CD4-positive, alpha-beta memory T cell (primary cell): ENCODE results near the gene IBSP. TPM values are rescaled to one million over a fixed set of nuclear protein-coding genes. Genes with fewer than 3 reads are reported as not detected.

Experiments used
- CTCF ChIA-PET: fragments of 350-600 bp; sonication (Branson Sonifier 250); formaldehyde crosslinking; loops from one replicate; lab custom pipeline; 2021; ENCODE audit warnings: inconsistent platforms; ENCODE audit not compliant: partially characterized antibody; lab: Charles Lee
- POLR2A ChIA-PET: fragments of 350-600 bp; sonication (Branson Sonifier 250); formaldehyde crosslinking; loops from one replicate; lab custom pipeline; 2021; ENCODE audit not compliant: partially characterized antibody; lab: Charles Lee
- DNase-seq, 5 donors: peaks; one replicate each; pipeline versions ENCODE4 v3.0.0 to v3.0.0-alpha.2; 2020 to 2022; ENCODE audit warnings: mixed read lengths in 1 of 5
- H3K27ac ChIP-seq: one replicate; pipeline ENCODE4 v1.7.0; 2013; ENCODE audit warnings: low read depth, low read length
- H3K27me3 ChIP-seq: 2 replicates; pipeline ENCODE4 v1.7.0; 2013; ENCODE audit warnings: mild to moderate bottlenecking, low read length, moderate library complexity; ENCODE audit not compliant: insufficient read depth
- H3K36me3 ChIP-seq: 2 replicates; pipeline ENCODE4 v1.7.0; 2013; ENCODE audit warnings: mild to moderate bottlenecking, low read length, moderate library complexity; ENCODE audit not compliant: insufficient read depth
- H3K4me1 ChIP-seq: 2 replicates; pipeline ENCODE4 v1.7.0; 2013; ENCODE audit warnings: mild to moderate bottlenecking, low read length, moderate library complexity; ENCODE audit not compliant: insufficient read depth
- H3K4me3 ChIP-seq, 2 donors: one replicate each; pipeline ENCODE4 v1.7.0; 2013; ENCODE audit warnings: low read length in 2 of 2, mild to moderate bottlenecking in 1 of 2
- H3K9me3 ChIP-seq, 2 donors: one replicate each; pipeline ENCODE4 v1.7.0; 2013; ENCODE audit warnings: low read length in 2 of 2, control low read depth in 1 of 2; ENCODE audit not compliant: control insufficient read depth in 1 of 2
- H3K27ac Mint-ChIP-seq, 7 donors: one replicate each; pipeline ENCODE4 v1.8.0; 2020 to 2021; ENCODE audit warnings: mixed read lengths in 7 of 7, mild to moderate bottlenecking in 6 of 7, inconsistent platforms in 3 of 7, moderate library complexity in 3 of 7
- H3K27me3 Mint-ChIP-seq, 2 donors: one replicate each; pipeline ENCODE4 v1.8.0; 2020 to 2021; ENCODE audit warnings: mixed read lengths in 2 of 2
- H3K36me3 Mint-ChIP-seq, 2 donors: one replicate each; pipeline ENCODE4 v1.8.0; 2020 to 2021; ENCODE audit warnings: mixed read lengths in 2 of 2, inconsistent platforms in 1 of 2, mild to moderate bottlenecking in 1 of 2
- H3K4me1 Mint-ChIP-seq, 4 donors: one replicate each; pipeline ENCODE4 v1.8.0; 2020 to 2021; ENCODE audit warnings: mixed read lengths in 4 of 4, mild to moderate bottlenecking in 1 of 4
- H3K4me3 Mint-ChIP-seq, 8 donors: one replicate each; pipeline ENCODE4 v1.8.0; 2020 to 2021; ENCODE audit warnings: mixed read lengths in 8 of 8, mild to moderate bottlenecking in 7 of 8, moderate library complexity in 6 of 8, inconsistent platforms in 3 of 8
- H3K9me3 Mint-ChIP-seq, 8 donors: one replicate each; pipeline ENCODE4 v1.8.0; 2020 to 2021; ENCODE audit warnings: mixed read lengths in 8 of 8, mild to moderate bottlenecking in 5 of 8, inconsistent platforms in 3 of 8, moderate library complexity in 1 of 8
- intact Hi-C: fragments of 100-400 bp; cut with micrococcal nuclease; formaldehyde crosslinking; loops from one replicate; pipeline ENCODE4 v1.15.1; 2023
- polyA plus RNA-seq, 2 donors: library from polyadenylated mRNA; unstranded; fragments of 300-500 nt; fragmentation: Illumina TruSeq; gene quantifications; one replicate each; pipeline ENCODE4 v1.2.3, GENCODE V29; 2021
- total RNA-seq, 2 experiments: library from RNA; stranded (reverse); gene quantifications; one replicate each; pipeline ENCODE4 v1.2.3, GENCODE V29; 2021

Gene IBSP
- total and polyA plus RNA-seq, 4 experiments from 2014 or later, result not detected

- CTCF ChIA-PET, result no interaction called here
- no peaks in the 10 kb centered on the region for H3K4me1 ChIP-seq
- no peaks in the 10 kb centered on the region for H3K36me3 ChIP-seq
- no peak overlapping the region for H3K4me3 ChIP-seq
- intact Hi-C loops, result no loop called here
- no peaks in the 10 kb centered on the region for H3K27me3 ChIP-seq
- H3K27ac ChIP-seq, result no peak overlapping the region
- Mint-ChIP-seq H3K36me3 (no peaks in the 10 kb centered on the region), H3K27me3 (peaks cover 9 to 27% of the 10 kb centered on the region in 2 donors), H3K27ac (no peak overlapping the region), H3K4me3 (no peak overlapping the region), H3K4me1 (no peaks in the 10 kb centered on the region), H3K9me3 (peaks cover 0 to 2% (median 0%) of the 10 kb centered on the region in 8 donors)
- POLR2A ChIA-PET, result no interaction called here
- no peak for DNase-seq
- H3K9me3 ChIP-seq, result no peaks in the 10 kb centered on the region
These were observed 20.0 kb downstream of the IBSP start for GRCh38 chr4:87819281-87819919.

GRCh38 chr4:87823200-87823599 is 23.8 kb downstream of the IBSP start:
- no peak for DNase-seq
- Histone ChIP-seq H3K4me1 (no peaks in the 10 kb centered on the region), H3K27me3 (no peaks in the 10 kb centered on the region), H3K9me3 (no peaks in the 10 kb centered on the region), H3K36me3 (no peaks in the 10 kb centered on the region), H3K27ac (no peak overlapping the region), H3K4me3 (no peak overlapping the region)
- POLR2A ChIA-PET, result no interaction called here
- Mint-ChIP-seq H3K4me1 (no peaks in the 10 kb centered on the region), H3K36me3 (no peaks in the 10 kb centered on the region), H3K27ac (no peak overlapping the region), H3K27me3 (peaks cover 9 to 25% of the 10 kb centered on the region in 2 donors), H3K4me3 (no peak overlapping the region), H3K9me3 (no peaks in the 10 kb centered on the region)
- intact Hi-C loops, result no loop called here
- CTCF ChIA-PET, result interaction anchor here (1.8 kb wide), 1 partner anchor 14 kb away, joined by 4 read pairs; no protein-coding TSS in a partner anchor

GRCh38 chr4:87823724-87824123 is 24.4 kb downstream of the IBSP start:
- Mint-ChIP-seq H3K9me3 (no peaks in the 10 kb centered on the region), H3K4me1 (no peaks in the 10 kb centered on the region), H3K36me3 (no peaks in the 10 kb centered on the region), H3K4me3 (no peak overlapping the region), H3K27me3 (peaks cover 9 to 24% of the 10 kb centered on the region in 2 donors), H3K27ac (no peak overlapping the region)
- ChIA-PET POLR2A (no interaction called here), CTCF (interaction anchor here (1.8 kb wide), 1 partner anchor 14 kb away, joined by 4 read pairs; no protein-coding TSS in a partner anchor)
- intact Hi-C loops, result no loop called here
- H3K27ac ChIP-seq, result no peak overlapping the region
- H3K4me3 ChIP-seq, result no peak overlapping the region
- no peaks in the 10 kb centered on the region for H3K36me3 ChIP-seq
- DNase-seq, result no peak
- no peaks in the 10 kb centered on the region for H3K27me3 ChIP-seq
- no peaks in the 10 kb centered on the region for H3K4me1 ChIP-seq
- no peaks in the 10 kb centered on the region for H3K9me3 ChIP-seq

GRCh38 chr4:87824352-87824751 is 25.0 kb downstream of the IBSP start:
- Histone ChIP-seq H3K27ac (no peak overlapping the region), H3K36me3 (no peaks in the 10 kb centered on the region), H3K9me3 (no peaks in the 10 kb centered on the region), H3K27me3 (no peaks in the 10 kb centered on the region), H3K4me1 (no peaks in the 10 kb centered on the region), H3K4me3 (no peak overlapping the region)
- ChIA-PET POLR2A (no interaction called here), CTCF (interaction anchor here (1.8 kb wide), 1 partner anchor 13 kb away, joined by 4 read pairs; no protein-coding TSS in a partner anchor)
- intact Hi-C loops, result no loop called here
- Mint-ChIP-seq H3K4me3 (no peak overlapping the region), H3K36me3 (no peaks in the 10 kb centered on the region), H3K27ac (no peak overlapping the region), H3K4me1 (no peaks in the 10 kb centered on the region), H3K9me3 (no peaks in the 10 kb centered on the region), H3K27me3 (peaks cover 9 to 22% of the 10 kb centered on the region in 2 donors)
- DNase-seq, result no peak

GRCh38 chr4:87832669-87833068 is 33.3 kb downstream of the IBSP start, which contains the start of gene MEPE:
Gene MEPE, plus strand, starts transcription at chr4:87832969. Its CDS starts 1,746 bp downstream, at chr4:87834715.
- no peaks in the 10 kb centered on the region for H3K36me3 Mint-ChIP-seq
- Histone ChIP-seq H3K4me3 (no peak within 1 kb of the TSS), H3K4me1 (no peaks in the 10 kb centered on the region), H3K9me3 (no peaks in the 10 kb centered on the region), H3K36me3 (no peaks in the 10 kb centered on the region), H3K27me3 (no peaks in the 10 kb centered on the region), H3K27ac (no peak within 1 kb of the TSS)
- no peaks in the 10 kb centered on the region for H3K4me1 Mint-ChIP-seq
- ChIA-PET CTCF (no interaction called here), POLR2A (no interaction called here)
- peaks cover 7 to 14% of the 10 kb centered on the region in 2 donors for H3K27me3 Mint-ChIP-seq
- intact Hi-C loops, result loop anchor here (10.0 kb wide), 1 partner anchor 458 kb away; no protein-coding TSS in a partner anchor
- H3K27ac Mint-ChIP-seq, result no peak within 1 kb of the TSS
- H3K9me3 Mint-ChIP-seq, result no peaks in the 10 kb centered on the region
- H3K4me3 Mint-ChIP-seq, result no peak within 1 kb of the TSS
- DNase-seq, result no peak

- Histone ChIP-seq H3K27me3 (no peaks in the 10 kb centered on the region), H3K36me3 (no peaks in the 10 kb centered on the region), H3K9me3 (no peaks in the 10 kb centered on the region), H3K4me3 (no peak overlapping the region), H3K4me1 (no peaks in the 10 kb centered on the region), H3K27ac (no peak overlapping the region)
- DNase-seq, result no peak
- no peak overlapping the region for H3K4me3 Mint-ChIP-seq
- intact Hi-C loops, result loop anchor here (10.0 kb wide), 1 partner anchor 460 kb away; no protein-coding TSS in a partner anchor
- ChIA-PET CTCF (no interaction called here), POLR2A (no interaction called here)
- no peak overlapping the region for H3K27ac Mint-ChIP-seq
- no peaks in the 10 kb centered on the region for H3K4me1 Mint-ChIP-seq
- no peaks in the 10 kb centered on the region for H3K9me3 Mint-ChIP-seq
- no peaks in the 10 kb centered on the region for H3K36me3 Mint-ChIP-seq
- H3K27me3 Mint-ChIP-seq, result peaks cover 7 to 16% of the 10 kb centered on the region in 2 donors
These were observed 35.0 kb downstream of the IBSP start for GRCh38 chr4:87834401-87834800.

DNA sequence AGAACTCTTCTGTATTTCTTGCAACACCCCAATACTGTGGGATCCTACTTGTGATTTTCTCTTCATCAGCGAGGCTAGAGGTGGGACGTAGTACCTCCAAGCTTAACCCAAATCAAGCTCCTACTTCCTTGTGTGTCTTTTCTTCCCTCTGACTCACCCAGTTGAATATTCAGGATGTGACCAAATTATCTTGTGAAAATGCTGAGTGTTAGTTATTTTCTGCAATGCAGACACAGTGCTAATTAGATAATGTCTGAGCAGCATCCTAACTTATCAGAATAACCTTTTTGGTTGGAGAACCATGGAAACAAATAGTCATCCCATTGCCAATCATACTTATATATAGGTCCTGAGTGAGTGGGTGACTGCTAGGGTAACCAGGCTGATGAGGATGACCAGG is 35.8 kb downstream of the IBSP start:
- Mint-ChIP-seq H3K36me3 (no peaks in the 10 kb centered on the region), H3K9me3 (no peaks in the 10 kb centered on the region), H3K4me1 (no peaks in the 10 kb centered on the region), H3K27ac (no peak overlapping the region), H3K27me3 (peaks cover 8 to 10% of the 10 kb centered on the region in 2 donors), H3K4me3 (no peak overlapping the region)
- ChIA-PET POLR2A (no interaction called here), CTCF (no interaction called here)
- Histone ChIP-seq H3K36me3 (no peaks in the 10 kb centered on the region), H3K27ac (no peak overlapping the region), H3K4me3 (no peak overlapping the region), H3K27me3 (no peaks in the 10 kb centered on the region), H3K9me3 (no peaks in the 10 kb centered on the region), H3K4me1 (no peaks in the 10 kb centered on the region)
- DNase-seq, result no peak
- intact Hi-C loops, result loop anchor here (5.0 to 10.0 kb wide), 2 partner anchors 338 to 460 kb away; no protein-coding TSS in a partner anchor
